SHP77 (cell line): ENCODE measurements around the gene ZNF724.

Experiments
- DNase-seq, 2 experiments: peaks; one replicate each; lab custom pipeline; 2025; lab: John Stamatoyannopoulos, UW

ZNF724 gene

GRCh38 chr19:23241419-23241818 is 8.8 kb downstream of the ZNF724 start:
- no peak for DNase-seq

- DNase-seq, result no peak
Observed at GRCh38 chr19:23222998-23223652, 27.1 kb downstream of the ZNF724 start.

- no peak for DNase-seq
Observed at GRCh38 chr19:23203841-23204344, 46.3 kb downstream of the ZNF724 start.

GRCh38 chr19:23190341-23190740 is 59.9 kb downstream of the ZNF724 start:
- DNase-seq, result no peak

- DNase-seq, result no peak
Observed at GRCh38 chr19:23183251-23183650, 66.9 kb downstream of the ZNF724 start.
